Esophagus muscularis mucosa (tissue), 4 donors: ENCODE results near the gene CRTC1.

Experiments
- CTCF ChIP-seq, 3 experiments: fragments of 200-600 bp in 2 of 3; fragments of 450-650 bp in 1 of 3; sonication (generic) in 2 of 3; IDR thresholded peaks; one replicate each; pipeline ENCODE4 v1.5.1; 2017 to 2019; ENCODE audit warnings: antibody characterized with exemption in 3 of 3, mild to moderate bottlenecking in 2 of 3, moderate library complexity in 1 of 3
- EP300 ChIP-seq: sonication (generic); formaldehyde crosslinking; IDR thresholded peaks from one replicate; pipeline ENCODE4 v1.6.1; 2017; ENCODE audit warnings: antibody characterized with exemption
- POLR2A ChIP-seq: fragments of 450-650 bp; IDR thresholded peaks from one replicate; pipeline ENCODE4 v1.6.1; 2017; ENCODE audit warnings: antibody characterized with exemption, moderate library complexity, mild to moderate bottlenecking, low read depth
- POLR2AphosphoS5 ChIP-seq, 2 donors: sonication (generic); formaldehyde crosslinking; IDR thresholded peaks; one replicate each; pipeline ENCODE4 v1.6.1; 2017; ENCODE audit warnings: antibody characterized with exemption in 2 of 2

DNA sequence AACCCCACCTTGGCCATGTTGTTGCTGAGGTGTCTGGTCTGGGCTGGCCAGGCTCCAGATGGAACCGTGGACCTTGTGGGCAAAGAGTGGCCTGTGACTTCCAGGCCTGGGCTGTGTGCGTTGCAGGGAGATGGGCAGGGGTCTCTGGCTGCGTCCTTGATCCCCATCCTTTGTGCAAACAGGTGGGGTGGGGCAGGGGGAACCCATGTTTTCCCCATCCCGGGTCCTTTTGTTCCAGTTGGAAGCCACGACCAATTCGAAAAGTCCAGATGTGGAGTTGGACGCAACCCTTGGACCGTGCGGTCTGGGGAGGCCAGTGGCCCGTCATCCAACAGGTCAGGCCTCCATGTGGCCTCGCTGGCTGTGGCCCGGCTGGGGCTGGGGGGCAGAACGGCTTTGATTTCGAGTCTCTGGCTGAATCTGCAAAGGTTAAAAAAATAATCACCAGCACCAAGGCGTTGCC, 120.7 kb downstream of the CRTC1 start:
- no peak for TF ChIP-seq CTCF (IDR thresholded peaks at IDR 0.05)
- no peak for TF ChIP-seq POLR2AphosphoS5 (IDR thresholded peaks at IDR 0.05)
- TF ChIP-seq POLR2A: no peak
- TF ChIP-seq EP300: no peak
